CD4-positive, alpha-beta memory T cell (primary cell): Measurements from ENCODE around the gene BCKDHB. TPM values are rescaled to one million over a fixed set of nuclear protein-coding genes. Genes with fewer than 3 reads are reported as not detected.

Experiments
- CTCF ChIA-PET: fragments of 350-600 bp; sonication (Branson Sonifier 250); formaldehyde crosslinking; loops from one replicate; lab custom pipeline; 2021; ENCODE audit warnings: inconsistent platforms; ENCODE audit not compliant: partially characterized antibody; lab: Charles Lee
- POLR2A ChIA-PET: fragments of 350-600 bp; sonication (Branson Sonifier 250); formaldehyde crosslinking; loops from one replicate; lab custom pipeline; 2021; ENCODE audit not compliant: partially characterized antibody; lab: Charles Lee
- DNase-seq, 5 donors: peaks; one replicate each; pipeline versions ENCODE4 v3.0.0 to v3.0.0-alpha.2; 2020 to 2022; ENCODE audit warnings: mixed read lengths in 1 of 5
- H3K27ac ChIP-seq: one replicate; pipeline ENCODE4 v1.7.0; 2013; ENCODE audit warnings: low read depth, low read length
- H3K27me3 ChIP-seq: 2 replicates; pipeline ENCODE4 v1.7.0; 2013; ENCODE audit warnings: mild to moderate bottlenecking, low read length, moderate library complexity; ENCODE audit not compliant: insufficient read depth
- H3K36me3 ChIP-seq: 2 replicates; pipeline ENCODE4 v1.7.0; 2013; ENCODE audit warnings: mild to moderate bottlenecking, low read length, moderate library complexity; ENCODE audit not compliant: insufficient read depth
- H3K4me1 ChIP-seq: 2 replicates; pipeline ENCODE4 v1.7.0; 2013; ENCODE audit warnings: mild to moderate bottlenecking, low read length, moderate library complexity; ENCODE audit not compliant: insufficient read depth
- H3K4me3 ChIP-seq, 2 donors: one replicate each; pipeline ENCODE4 v1.7.0; 2013; ENCODE audit warnings: low read length in 2 of 2, mild to moderate bottlenecking in 1 of 2
- H3K9me3 ChIP-seq, 2 donors: one replicate each; pipeline ENCODE4 v1.7.0; 2013; ENCODE audit warnings: low read length in 2 of 2, control low read depth in 1 of 2; ENCODE audit not compliant: control insufficient read depth in 1 of 2
- H3K27ac Mint-ChIP-seq, 7 donors: one replicate each; pipeline ENCODE4 v1.8.0; 2020 to 2021; ENCODE audit warnings: mixed read lengths in 7 of 7, mild to moderate bottlenecking in 6 of 7, inconsistent platforms in 3 of 7, moderate library complexity in 3 of 7
- H3K27me3 Mint-ChIP-seq, 2 donors: one replicate each; pipeline ENCODE4 v1.8.0; 2020 to 2021; ENCODE audit warnings: mixed read lengths in 2 of 2
- H3K36me3 Mint-ChIP-seq, 2 donors: one replicate each; pipeline ENCODE4 v1.8.0; 2020 to 2021; ENCODE audit warnings: mixed read lengths in 2 of 2, inconsistent platforms in 1 of 2, mild to moderate bottlenecking in 1 of 2
- H3K4me1 Mint-ChIP-seq, 4 donors: one replicate each; pipeline ENCODE4 v1.8.0; 2020 to 2021; ENCODE audit warnings: mixed read lengths in 4 of 4, mild to moderate bottlenecking in 1 of 4
- H3K4me3 Mint-ChIP-seq, 8 donors: one replicate each; pipeline ENCODE4 v1.8.0; 2020 to 2021; ENCODE audit warnings: mixed read lengths in 8 of 8, mild to moderate bottlenecking in 7 of 8, moderate library complexity in 6 of 8, inconsistent platforms in 3 of 8
- H3K9me3 Mint-ChIP-seq, 8 donors: one replicate each; pipeline ENCODE4 v1.8.0; 2020 to 2021; ENCODE audit warnings: mixed read lengths in 8 of 8, mild to moderate bottlenecking in 5 of 8, inconsistent platforms in 3 of 8, moderate library complexity in 1 of 8
- intact Hi-C: fragments of 100-400 bp; cut with micrococcal nuclease; formaldehyde crosslinking; loops from one replicate; pipeline ENCODE4 v1.15.1; 2023
- polyA plus RNA-seq, 2 donors: library from polyadenylated mRNA; unstranded; fragments of 300-500 nt; fragmentation: Illumina TruSeq; gene quantifications; one replicate each; pipeline ENCODE4 v1.2.3, GENCODE V29; 2021
- total RNA-seq, 2 experiments: library from RNA; stranded (reverse); gene quantifications; one replicate each; pipeline ENCODE4 v1.2.3, GENCODE V29; 2021

The BCKDHB gene
- total and polyA plus RNA-seq, 4 experiments from 2014 or later, result 11.8 to 28.7 (median 16.2) TPM

- H3K36me3 Mint-ChIP-seq, result peaks cover 39 to 47% of the 10 kb centered on the region in 2 donors
- CTCF ChIA-PET, result no interaction called here
Observed at GRCh38 chr6:80129485-80129884, 23.0 kb downstream of the BCKDHB start.

GRCh38 chr6:80133020-80133419 is 26.5 kb downstream of the BCKDHB start:
- peak in 2 of 5 donors; percentile 6 to 8 for DNase-seq
- Histone ChIP-seq H3K36me3 (peaks cover 6% of the 10 kb centered on the region), H3K4me3 (no peak overlapping the region), H3K27me3 (no peaks in the 10 kb centered on the region), H3K4me1 (no peaks in the 10 kb centered on the region), H3K9me3 (no peaks in the 10 kb centered on the region), H3K27ac (no peak overlapping the region)
- Mint-ChIP-seq H3K4me3 (no peak overlapping the region), H3K27me3 (no peaks in the 10 kb centered on the region), H3K36me3 (peaks cover 37 to 62% of the 10 kb centered on the region in 2 donors), H3K4me1 (no peaks in the 10 kb centered on the region), H3K27ac (no peak overlapping the region), H3K9me3 (no peaks in the 10 kb centered on the region)
- POLR2A ChIA-PET, result no interaction called here
- CTCF ChIA-PET, result no interaction called here
- intact Hi-C loops, result no loop called here

More at GRCh38 chr6:80129485-80129884, 23.0 kb downstream of the BCKDHB start:
- Mint-ChIP-seq H3K27me3 (no peaks in the 10 kb centered on the region), H3K27ac (no peak overlapping the region), H3K4me1 (peaks cover 0 to 11% (median 3%) of the 10 kb centered on the region in 4 donors), H3K9me3 (no peaks in the 10 kb centered on the region), H3K4me3 (no peak overlapping the region)
- intact Hi-C loops, result no loop called here
- H3K4me3 ChIP-seq, result no peak overlapping the region
- peaks cover 6% of the 10 kb centered on the region for H3K36me3 ChIP-seq
- DNase-seq, result no peak
- H3K27me3 ChIP-seq, result no peaks in the 10 kb centered on the region
- no peaks in the 10 kb centered on the region for H3K9me3 ChIP-seq
- H3K4me1 ChIP-seq, result no peaks in the 10 kb centered on the region
- POLR2A ChIA-PET, result no interaction called here
- no peak overlapping the region for H3K27ac ChIP-seq

- no peak overlapping the region for H3K27ac ChIP-seq
- no peaks in the 10 kb centered on the region for H3K4me1 ChIP-seq
- DNase-seq, result no peak
- H3K4me3 ChIP-seq, result no peak overlapping the region
- H3K4me3 Mint-ChIP-seq, result no peak overlapping the region
- ChIA-PET CTCF (no interaction called here), POLR2A (no interaction called here)
- intact Hi-C loops, result no loop called here
- H3K9me3 Mint-ChIP-seq, result peaks cover 0 to 2% (median 0%) of the 10 kb centered on the region in 8 donors
- H3K27me3 Mint-ChIP-seq, result no peaks in the 10 kb centered on the region
- no peaks in the 10 kb centered on the region for H3K4me1 Mint-ChIP-seq
- no peaks in the 10 kb centered on the region for H3K27me3 ChIP-seq
- H3K36me3 Mint-ChIP-seq, result peaks cover 31 to 58% of the 10 kb centered on the region in 2 donors
- H3K27ac Mint-ChIP-seq, result no peak overlapping the region
- H3K9me3 ChIP-seq, result no peaks in the 10 kb centered on the region
- H3K36me3 ChIP-seq, result no peaks in the 10 kb centered on the region
Observed at GRCh38 chr6:80134065-80134464, 27.6 kb downstream of the BCKDHB start.

GRCh38 chr6:80142586-80142985 is 36.1 kb downstream of the BCKDHB start:
- Mint-ChIP-seq H3K4me1 (peaks cover 0 to under 1% (median 0%) of the 10 kb centered on the region in 4 donors), H3K27ac (no peak overlapping the region), H3K9me3 (peaks cover 0 to 5% (median under 1%) of the 10 kb centered on the region in 8 donors), H3K4me3 (no peak overlapping the region), H3K36me3 (peaks cover 24 to 37% of the 10 kb centered on the region in 2 donors), H3K27me3 (no peaks in the 10 kb centered on the region)
- Histone ChIP-seq H3K27me3 (no peaks in the 10 kb centered on the region), H3K4me3 (no peak overlapping the region), H3K27ac (no peak overlapping the region), H3K36me3 (no peaks in the 10 kb centered on the region), H3K9me3 (no peaks in the 10 kb centered on the region), H3K4me1 (no peaks in the 10 kb centered on the region)
- intact Hi-C loops, result no loop called here
- ChIA-PET POLR2A (no interaction called here), CTCF (no interaction called here)
- no peak for DNase-seq

GRCh38 chr6:80143419-80143937 is 37.0 kb downstream of the BCKDHB start:
- Mint-ChIP-seq H3K36me3 (peaks cover 30 to 42% of the 10 kb centered on the region in 2 donors), H3K27ac (no peak overlapping the region), H3K4me3 (no peak overlapping the region), H3K9me3 (peaks cover 0 to 6% (median under 1%) of the 10 kb centered on the region in 8 donors), H3K27me3 (no peaks in the 10 kb centered on the region), H3K4me1 (peaks cover 0 to 2% (median 0%) of the 10 kb centered on the region in 4 donors)
- CTCF ChIA-PET, result no interaction called here
- no peaks in the 10 kb centered on the region for H3K9me3 ChIP-seq
- no peak overlapping the region for H3K4me3 ChIP-seq
- POLR2A ChIA-PET, result no interaction called here
- intact Hi-C loops, result no loop called here
- no peaks in the 10 kb centered on the region for H3K27me3 ChIP-seq
- DNase-seq, result no peak
- H3K4me1 ChIP-seq, result no peaks in the 10 kb centered on the region
- H3K36me3 ChIP-seq, result no peaks in the 10 kb centered on the region
- no peak overlapping the region for H3K27ac ChIP-seq

GRCh38 chr6:80144753-80145315 is 38.4 kb downstream of the BCKDHB start:
- peaks cover 0 to 2% (median 0%) of the 10 kb centered on the region in 4 donors for H3K4me1 Mint-ChIP-seq
- DNase-seq, result no peak
- intact Hi-C loops, result no loop called here
- POLR2A ChIA-PET, result no interaction called here
- H3K9me3 Mint-ChIP-seq, result peaks cover 0 to 6% (median under 1%) of the 10 kb centered on the region in 8 donors
- no peaks in the 10 kb centered on the region for H3K36me3 ChIP-seq
- no peak overlapping the region for H3K27ac ChIP-seq
- H3K4me3 ChIP-seq, result no peak overlapping the region
- H3K27me3 Mint-ChIP-seq, result no peaks in the 10 kb centered on the region
- H3K27ac Mint-ChIP-seq, result no peak overlapping the region
- H3K27me3 ChIP-seq, result no peaks in the 10 kb centered on the region
- H3K36me3 Mint-ChIP-seq, result peaks cover 26 to 42% of the 10 kb centered on the region in 2 donors
- H3K4me3 Mint-ChIP-seq, result no peak overlapping the region
- H3K9me3 ChIP-seq, result no peaks in the 10 kb centered on the region
- CTCF ChIA-PET, result no interaction called here
- no peaks in the 10 kb centered on the region for H3K4me1 ChIP-seq

GRCh38 chr6:80145509-80145908 is 39.0 kb downstream of the BCKDHB start:
- POLR2A ChIA-PET, result no interaction called here
- H3K27me3 ChIP-seq, result no peaks in the 10 kb centered on the region
- CTCF ChIA-PET, result no interaction called here
- no peak for DNase-seq
- Mint-ChIP-seq H3K4me3 (no peak overlapping the region), H3K27ac (no peak overlapping the region), H3K36me3 (peaks cover 28 to 46% of the 10 kb centered on the region in 2 donors), H3K27me3 (no peaks in the 10 kb centered on the region), H3K4me1 (peaks cover 0 to 2% (median 0%) of the 10 kb centered on the region in 4 donors), H3K9me3 (peaks cover 0 to 6% (median 2%) of the 10 kb centered on the region in 8 donors)
- intact Hi-C loops, result no loop called here
- no peak overlapping the region for H3K4me3 ChIP-seq
- no peaks in the 10 kb centered on the region for H3K9me3 ChIP-seq
- H3K4me1 ChIP-seq, result no peaks in the 10 kb centered on the region
- H3K36me3 ChIP-seq, result no peaks in the 10 kb centered on the region
- no peak overlapping the region for H3K27ac ChIP-seq
